GM19372 (cell line): ENCODE measurements around the gene ZKSCAN2.

Experiments
- ATAC-seq: cut with Tn5 transposase; IDR thresholded peaks from one replicate; pipeline ENCODE4 v1.9.1; 2021; ENCODE audit warnings: mild to moderate bottlenecking, low read depth, moderate library complexity; ENCODE audit not compliant: unreplicated experiment

The ZKSCAN2 gene

DNA sequence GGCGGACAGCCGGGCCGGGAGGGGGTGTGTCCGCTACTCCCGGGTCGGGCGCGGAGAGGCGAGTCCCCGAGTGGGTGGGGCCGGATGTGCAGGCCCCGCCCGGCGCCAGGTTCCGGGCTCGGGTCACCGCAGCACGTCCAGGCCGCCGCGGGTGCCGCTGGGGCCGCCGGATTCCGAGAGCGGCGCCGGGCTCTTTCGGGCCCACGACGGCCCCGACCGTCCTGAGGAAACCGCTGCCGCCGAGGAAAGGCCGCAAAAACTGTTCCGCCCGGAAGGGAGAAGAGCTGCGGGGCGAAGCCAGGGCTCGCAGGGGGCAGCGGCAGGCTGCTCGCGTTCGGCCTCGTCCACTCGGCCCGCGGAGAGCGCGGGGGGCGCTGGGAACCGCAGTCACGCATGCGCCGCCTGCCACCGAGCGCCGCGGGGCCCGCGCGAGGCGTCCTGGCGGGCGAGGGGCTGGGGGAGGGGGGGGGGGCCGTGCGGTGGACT, at the start of gene ZKSCAN2:
TSS of gene ZKSCAN2 (minus strand) at position 376 of the 486 bp plus-strand sequence. CDS start 718 bp downstream, outside the sequence.
- ATAC-seq = peak; percentile 85

- ATAC-seq = no peak
These were observed 42.3 kb upstream of the ZKSCAN2 start for GRCh38 chr16:25299792-25300590.

GRCh38 chr16:25298165-25298872, 40.7 kb upstream of the ZKSCAN2 start:
- no peak for ATAC-seq

DNA sequence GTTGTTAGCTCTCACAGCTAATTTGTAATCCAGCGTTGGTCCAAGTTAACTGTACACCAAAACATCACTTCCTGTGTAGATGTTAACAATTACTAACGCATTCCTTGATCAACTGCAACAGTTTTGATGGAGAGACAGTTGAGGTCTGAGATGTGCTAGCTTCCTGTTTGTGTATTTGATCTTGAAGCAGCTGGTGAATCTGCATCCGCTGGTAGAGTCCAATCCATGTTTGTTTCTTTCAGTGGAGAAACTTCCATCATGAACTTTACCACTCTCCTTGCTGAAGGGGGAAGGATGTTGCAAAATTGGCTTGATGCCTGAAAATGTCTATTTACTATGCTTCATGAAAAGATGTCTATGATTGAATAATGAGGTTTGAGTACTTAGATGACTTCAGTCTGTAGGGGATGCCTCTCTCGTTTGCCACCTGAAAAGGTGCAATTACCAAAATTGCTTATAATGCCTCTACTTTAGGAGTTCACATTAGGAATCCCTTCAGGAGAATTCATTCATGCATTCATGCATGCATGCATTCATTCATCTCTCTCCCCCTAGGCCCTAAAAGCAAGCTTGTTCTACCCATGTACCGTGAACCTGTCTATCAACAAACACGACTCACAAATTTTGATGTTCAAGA, 39.6 kb upstream of the ZKSCAN2 start:
- no peak for ATAC-seq

GRCh38 chr16:25291580-25291979, 33.9 kb upstream of the ZKSCAN2 start:
- no peak for ATAC-seq

DNA sequence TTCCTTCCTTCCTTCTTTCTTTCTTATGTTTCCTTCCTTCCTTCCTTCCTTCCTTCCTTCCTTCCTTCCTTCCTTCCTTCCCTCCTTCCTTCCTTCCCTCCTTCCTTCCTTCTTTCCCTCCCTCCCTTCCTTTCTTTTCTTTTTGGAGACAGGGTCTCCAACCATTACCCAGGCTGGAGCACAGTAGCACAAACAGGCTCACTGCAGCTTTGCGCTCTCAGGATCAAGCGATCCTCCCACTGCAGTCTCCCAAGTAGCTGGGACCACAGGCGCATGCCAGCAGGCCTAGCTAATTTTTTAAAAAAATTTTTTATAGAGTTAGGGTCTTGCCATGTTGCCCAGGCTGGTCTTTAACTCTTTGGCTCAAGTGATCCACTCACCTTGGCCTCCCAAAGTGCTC, 31.8 kb upstream of the ZKSCAN2 start:
- ATAC-seq = no peak

GRCh38 chr16:25279491-25279890, 21.8 kb upstream of the ZKSCAN2 start:
- ATAC-seq = no peak

DNA sequence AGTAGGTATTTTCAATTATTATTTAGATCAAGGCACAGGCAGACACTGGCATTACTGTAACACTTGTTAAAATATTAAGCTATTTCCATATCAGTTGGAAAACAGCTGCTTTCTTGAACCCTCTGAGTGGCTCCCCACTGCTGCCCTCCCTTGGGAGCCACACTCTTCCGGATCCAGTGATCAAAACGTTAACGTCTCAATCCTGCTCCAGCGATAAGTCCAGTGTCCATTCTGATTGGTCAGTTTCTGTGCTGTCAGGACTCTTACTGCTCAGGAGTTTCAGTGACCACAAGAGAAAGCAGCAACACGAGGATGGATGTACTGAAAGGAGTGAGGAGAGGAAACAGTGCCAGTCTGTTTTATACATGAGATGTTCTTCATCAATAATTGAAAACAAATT, 13.8 kb upstream of the ZKSCAN2 start:
- no peak for ATAC-seq

DNA sequence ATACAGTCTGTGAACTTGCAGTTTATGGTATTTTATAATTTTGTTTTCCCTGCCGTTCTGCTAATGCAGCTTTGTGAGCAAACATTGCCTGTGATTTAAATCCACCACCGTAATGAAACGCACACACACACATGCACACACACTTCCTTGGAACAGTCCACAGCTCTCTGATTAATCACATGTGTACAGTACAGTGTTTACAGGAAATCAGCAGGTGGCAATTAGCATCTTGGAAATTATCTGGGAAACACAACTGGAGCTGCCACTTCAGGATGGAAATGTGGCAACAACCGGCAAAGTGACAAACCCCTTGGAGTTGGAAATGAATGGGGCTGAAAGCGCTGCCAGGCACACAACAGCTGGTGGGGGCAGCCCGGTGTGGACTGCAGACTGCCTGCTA, 12.9 kb upstream of the ZKSCAN2 start:
- ATAC-seq = no peak

DNA sequence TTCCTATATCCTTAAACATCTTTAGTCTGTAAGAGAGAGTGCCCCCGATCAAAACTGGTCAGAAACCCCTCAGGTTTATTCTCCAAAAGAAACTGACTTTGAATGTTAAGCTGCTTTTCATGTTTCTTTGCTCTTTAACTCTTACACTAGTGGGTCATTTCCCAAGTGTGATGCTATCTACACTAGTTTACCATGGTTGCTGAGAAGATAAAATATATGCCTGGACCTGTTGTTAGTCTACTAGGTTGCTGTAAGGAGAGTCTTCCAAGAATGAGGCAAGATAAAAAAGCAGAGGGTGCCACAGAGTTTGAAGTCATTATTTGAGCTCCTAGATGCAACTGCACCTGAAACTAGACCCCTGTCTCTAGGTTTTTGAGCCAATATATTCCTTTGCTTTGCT, 12.2 kb upstream of the ZKSCAN2 start:
- no peak for ATAC-seq

DNA sequence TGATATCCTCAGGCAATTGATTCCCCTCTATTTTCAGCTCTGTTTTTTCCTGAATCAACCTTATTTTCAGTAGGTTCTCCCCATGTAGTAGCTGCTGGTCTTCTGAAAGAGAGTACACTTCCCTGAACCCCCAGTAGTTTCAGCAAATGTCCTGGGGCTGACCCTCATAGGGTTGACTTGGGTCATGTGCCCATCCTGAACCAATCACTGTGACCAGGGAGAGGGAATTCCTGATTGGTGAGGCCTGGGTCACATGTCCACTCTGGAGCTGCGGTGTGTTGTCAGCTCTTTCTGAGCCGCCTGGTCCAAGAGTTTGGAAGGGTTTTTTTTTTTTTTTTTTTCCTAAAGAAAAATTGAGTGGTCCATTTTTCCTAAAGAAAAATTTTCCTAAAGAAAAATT, 8.3 kb upstream of the ZKSCAN2 start:
- no peak for ATAC-seq

DNA sequence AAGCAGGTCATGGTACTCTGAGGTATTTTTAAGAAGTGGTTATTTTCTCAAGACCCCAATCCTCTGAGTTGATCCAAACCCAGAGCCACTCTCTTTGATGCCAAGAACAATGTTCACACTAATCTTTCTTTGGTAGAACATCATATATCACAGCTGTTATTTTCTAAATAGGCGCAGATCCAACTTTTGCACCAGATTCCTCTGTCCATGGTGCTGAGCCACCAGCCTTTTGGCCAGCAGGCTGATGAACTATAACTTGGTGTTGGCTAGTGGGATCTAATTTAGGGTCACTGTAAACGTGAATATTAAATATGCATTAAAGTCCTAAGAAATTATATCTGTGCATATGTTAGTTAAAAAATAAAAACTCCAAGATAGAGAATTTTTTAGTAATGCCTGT, 7.0 kb upstream of the ZKSCAN2 start:
- ATAC-seq = no peak

- no peak for ATAC-seq
These were observed 2.8 kb upstream of the ZKSCAN2 start for GRCh38 chr16:25260416-25260815.

DNA sequence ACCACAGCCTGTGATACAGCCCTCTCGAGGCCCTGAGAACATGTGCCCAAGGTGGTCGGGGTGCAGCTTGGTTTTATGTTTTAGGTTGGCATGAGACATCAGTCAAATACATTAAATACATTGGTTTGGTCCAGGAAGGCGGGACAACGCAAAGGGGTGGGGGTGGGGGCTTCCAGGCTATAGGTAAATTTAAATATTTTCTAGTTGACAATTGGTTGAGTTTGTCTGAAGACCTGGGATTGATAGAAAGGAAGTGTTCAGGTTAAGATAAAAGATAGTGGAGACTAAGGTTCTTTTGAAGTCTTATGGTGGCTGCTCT, 1.2 kb upstream of the ZKSCAN2 start:
- no peak for ATAC-seq

- ATAC-seq = peak; percentile 32
These were observed 563 bp upstream of the ZKSCAN2 start for GRCh38 chr16:25257956-25258860.

DNA sequence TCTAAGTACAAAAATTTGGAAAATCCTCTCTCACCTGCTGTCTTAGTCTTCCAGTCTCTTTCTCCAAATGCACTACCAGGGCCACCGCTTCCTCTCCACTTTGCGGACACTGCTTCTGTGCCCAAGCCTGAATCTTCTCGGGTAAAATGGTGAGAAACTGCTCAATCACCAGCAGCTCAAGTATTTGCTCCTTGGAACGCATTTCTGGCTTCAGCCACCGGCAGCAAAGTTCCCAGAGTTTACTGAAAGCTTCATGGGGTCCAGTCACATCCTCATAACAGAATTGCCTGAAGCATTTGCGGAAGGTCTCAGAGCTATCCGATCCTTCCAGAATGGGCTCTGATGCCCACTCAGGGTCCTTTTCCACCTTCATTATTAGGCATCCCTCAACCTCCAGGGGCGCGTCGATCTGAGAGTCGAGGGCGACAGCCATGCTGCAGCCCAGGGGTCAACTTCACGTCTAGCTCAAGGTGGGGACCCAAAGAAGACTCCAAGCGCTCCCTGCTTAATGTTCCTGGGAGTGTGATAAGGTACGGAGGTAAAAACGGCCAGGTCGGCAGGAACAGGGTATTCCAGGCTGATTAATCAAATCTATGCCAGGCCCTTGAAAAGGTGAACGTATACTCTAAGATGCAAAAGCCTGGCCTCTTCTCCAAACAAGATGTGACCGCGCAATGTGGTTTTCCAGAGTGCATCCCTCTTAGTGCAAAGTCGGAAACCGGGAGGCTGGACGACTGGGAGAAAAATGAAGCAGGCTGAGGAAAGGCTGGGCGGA, 763 bp downstream of the ZKSCAN2 start:
- ATAC-seq = peak; percentile 5

DNA sequence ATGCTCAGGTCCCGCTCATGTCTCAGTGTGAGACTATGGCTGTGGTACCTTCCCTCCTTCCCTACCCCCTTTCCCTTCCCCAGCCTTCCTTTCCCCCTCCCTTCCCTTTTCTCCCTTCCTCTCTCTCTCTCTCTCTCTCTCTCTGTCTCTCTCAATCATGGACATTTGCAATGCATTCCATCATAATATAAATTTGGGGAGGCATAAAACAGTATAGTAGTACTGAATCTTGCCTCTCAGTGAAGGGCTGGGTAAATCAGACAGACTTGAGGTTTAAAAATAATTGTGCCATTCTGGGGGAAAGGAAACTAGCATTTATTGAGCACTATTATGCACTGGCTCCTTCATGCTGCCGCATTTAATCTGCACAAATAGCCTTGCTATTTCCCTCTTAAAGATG, 4.3 kb downstream of the ZKSCAN2 start:
- no peak for ATAC-seq

DNA sequence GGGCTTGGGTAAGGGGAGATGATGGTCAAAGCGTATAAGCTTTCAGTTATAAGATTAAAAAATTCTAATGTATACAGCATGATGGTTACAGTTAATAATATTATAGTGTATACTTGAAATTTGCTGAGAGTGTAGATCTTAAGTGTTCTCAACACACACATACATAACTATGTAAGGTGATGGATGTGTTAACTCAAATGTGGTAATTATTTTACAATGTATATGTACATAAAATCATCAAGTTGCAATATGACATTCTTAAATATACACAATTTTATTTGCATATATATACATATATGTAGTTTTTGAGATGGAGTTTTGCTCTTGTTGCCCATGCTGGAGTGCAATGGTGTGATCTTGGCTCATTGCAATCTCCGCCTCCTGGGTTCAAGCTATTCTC, 7.2 kb downstream of the ZKSCAN2 start:
- no peak for ATAC-seq

DNA sequence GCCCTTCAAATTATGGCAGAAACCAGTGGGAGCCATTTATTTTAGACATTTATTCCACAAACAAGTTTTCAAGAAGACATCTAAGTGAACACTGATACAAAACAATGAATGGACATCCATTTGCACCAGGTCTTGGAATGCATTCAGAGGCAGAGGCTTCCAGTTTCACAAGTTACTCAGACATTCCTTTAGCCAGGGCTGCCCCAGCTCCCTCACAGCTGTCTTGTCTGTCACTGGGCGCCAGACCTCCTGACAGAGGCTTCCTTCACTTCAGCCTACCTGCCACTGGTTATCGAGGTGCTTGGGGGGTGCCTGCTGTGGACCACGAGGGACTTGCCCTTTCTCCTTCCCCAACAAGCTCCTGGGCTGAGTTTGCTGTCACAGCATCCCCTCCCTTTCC, 21.7 kb downstream of the ZKSCAN2 start:
- no peak for ATAC-seq

DNA sequence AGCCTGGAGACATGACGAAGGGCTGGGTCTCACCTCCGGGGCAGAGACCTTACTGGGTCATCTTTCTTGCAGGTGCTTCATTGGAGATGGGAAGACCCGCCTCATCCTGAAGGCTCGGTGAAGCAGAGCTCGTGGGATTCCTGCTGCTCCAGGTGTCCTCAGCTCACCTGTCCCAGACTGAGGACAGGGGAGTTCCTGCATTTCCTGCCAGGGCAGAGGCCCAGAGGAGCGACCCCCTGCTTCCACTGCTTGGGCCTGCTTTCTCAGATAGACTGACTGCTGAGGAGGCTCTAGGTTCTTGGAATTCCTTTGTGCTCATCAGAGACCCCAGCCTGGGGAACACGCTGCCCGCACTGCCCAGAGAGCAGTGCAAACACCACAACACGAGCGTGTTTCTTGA, 29.3 kb downstream of the ZKSCAN2 start:
- ATAC-seq = no peak
